A172 (cell line): ENCODE measurements around the gene NDE1. TPM values are rescaled to one million over a fixed set of nuclear protein-coding genes. Genes with fewer than 3 reads are reported as not detected.
A peak's percentile ranks its signal among the peaks of the same experiment; 100 is the strongest.
"Not testable (repeated sequence)": the region's sequence is repeated elsewhere in the genome, so short reads cannot be mapped to it uniquely, and the experiment has no call there.

Source experiments
- DNase-seq: peaks from one replicate; pipeline ENCODE4 v3.0.0-alpha.2; 2015; ENCODE audit warnings: low spot score
- total RNA-seq: library from RNA; depleted of rRNA; stranded (reverse); fragments of >200 nt; shearing (Covaris generic); gene quantifications from 2 replicates; pipeline ENCODE4 v1.2.3, GENCODE V29; 2014; rRNA removed

NDE1 gene
- 47.5 and 55.9 TPM in 2 replicates for total RNA-seq

GRCh38 chr16:15650019-15650697 is at the start of gene NDE1:
Gene NDE1, plus strand, starts transcription at chr16:15650245. Its CDS starts 14,534 bp downstream, at chr16:15664779.
- peak; percentile 84 for DNase-seq

- no peak for DNase-seq
Measured at GRCh38 chr16:15601212-15601879, 48.7 kb upstream of the NDE1 start.

- DNase-seq = no peak
Measured at GRCh38 chr16:15602285-15603044, 47.6 kb upstream of the NDE1 start.

- no peak for DNase-seq
Measured at GRCh38 chr16:15604460-15605440, 45.3 kb upstream of the NDE1 start.

GRCh38 chr16:15605839-15606517 is 44.1 kb upstream of the NDE1 start:
- DNase-seq = no peak

- no peak for DNase-seq
Measured at GRCh38 chr16:15606518-15607220, 43.4 kb upstream of the NDE1 start.

GRCh38 chr16:15607221-15607699 is 42.8 kb upstream of the NDE1 start:
- DNase-seq = not testable (repeated sequence)

- DNase-seq = peak; percentile 9
Measured at GRCh38 chr16:15607700-15608396, 42.2 kb upstream of the NDE1 start.

GRCh38 chr16:15608398-15609285 is 41.4 kb upstream of the NDE1 start:
- DNase-seq = no peak

- no peak for DNase-seq
Measured at GRCh38 chr16:15609286-15609649, 40.8 kb upstream of the NDE1 start.

GRCh38 chr16:15610369-15610871 is 39.6 kb upstream of the NDE1 start:
- DNase-seq = no peak

- DNase-seq = no peak
Measured at GRCh38 chr16:15611610-15612009, 38.4 kb upstream of the NDE1 start.

GRCh38 chr16:15613676-15614075 is 36.4 kb upstream of the NDE1 start:
- DNase-seq = peak; percentile 8

GRCh38 chr16:15616012-15616411 is 34.0 kb upstream of the NDE1 start:
- no peak for DNase-seq

GRCh38 chr16:15616475-15617165 is 33.4 kb upstream of the NDE1 start:
- DNase-seq = no peak

- DNase-seq = no peak
Measured at GRCh38 chr16:15617901-15618300, 32.1 kb upstream of the NDE1 start.

- DNase-seq = peak; percentile 81
Measured at GRCh38 chr16:15618392-15618791, 31.7 kb upstream of the NDE1 start.
